NCI-H82 (cell line): Measurements from ENCODE around the gene RAD54L.

Source experiments
- DNase-seq: peaks from one replicate; lab custom pipeline; 2025; lab: John Stamatoyannopoulos, UW

The RAD54L gene

GRCh38 chr1:46285730-46286477 lies 38.3 kb downstream of the RAD54L start:
- peak; percentile 90 for DNase-seq

GRCh38 chr1:46288485-46289133 lies 41.0 kb downstream of the RAD54L start:
- DNase-seq, result no peak

- no peak for DNase-seq
Measured at GRCh38 chr1:46289134-46289494, 41.6 kb downstream of the RAD54L start.

GRCh38 chr1:46289976-46290375 lies 42.4 kb downstream of the RAD54L start:
- DNase-seq, result no peak

- no peak for DNase-seq
Measured at GRCh38 chr1:46295306-46295705, 47.7 kb downstream of the RAD54L start.

- DNase-seq, result no peak
Measured at GRCh38 chr1:46298387-46298786, 50.8 kb downstream of the RAD54L start.

- DNase-seq, result no peak
Measured at GRCh38 chr1:46300673-46301405, 53.3 kb downstream of the RAD54L start.

GRCh38 chr1:46301406-46301807 lies 53.8 kb downstream of the RAD54L start:
- peak; percentile 64 for DNase-seq

GRCh38 chr1:46301808-46302640 lies 54.5 kb downstream of the RAD54L start:
- DNase-seq, result peak; percentile 74

- no peak for DNase-seq
Measured at GRCh38 chr1:46302641-46303037, 55.1 kb downstream of the RAD54L start.

GRCh38 chr1:46303038-46303871 lies 55.7 kb downstream of the RAD54L start, which contains the start of the genes LRRC41 and UQCRH:
Gene LRRC41, minus strand, starts transcription at chr1:46303616. Its CDS starts 294 bp downstream, at chr1:46303322.
Gene UQCRH, plus strand, starts transcription at chr1:46303698. Its CDS starts 69 bp downstream, at chr1:46303767.
- peak; percentile 98 for DNase-seq

GRCh38 chr1:46303872-46304326 lies 56.3 kb downstream of the RAD54L start:
- DNase-seq, result peak; percentile 54

- DNase-seq, result no peak
Measured at GRCh38 chr1:46306159-46306530, 58.6 kb downstream of the RAD54L start.

GRCh38 chr1:46309401-46310159 lies 62.0 kb downstream of the RAD54L start:
- no peak for DNase-seq

- DNase-seq, result no peak
Measured at GRCh38 chr1:46310321-46310720, 62.8 kb downstream of the RAD54L start.

GRCh38 chr1:46315669-46316403 lies 68.3 kb downstream of the RAD54L start:
- no peak for DNase-seq

- no peak for DNase-seq
Measured at GRCh38 chr1:46317323-46317722, 69.8 kb downstream of the RAD54L start.

- DNase-seq, result peak; percentile 54
Measured at GRCh38 chr1:46319301-46319700, 71.7 kb downstream of the RAD54L start.
